GM21576 (cell line): ENCODE results near the gene OR6C70.

Experiments used
- ATAC-seq: cut with Tn5 transposase; IDR thresholded peaks from one replicate; pipeline ENCODE4 v1.9.1; 2021; ENCODE audit warnings: mild to moderate bottlenecking, moderate library complexity; ENCODE audit not compliant: unreplicated experiment

Gene OR6C70

GRCh38 chr12:55420307-55420962 is 49.5 kb downstream of the OR6C70 start:
- no peak for ATAC-seq
